Measurements from ENCODE around the gene DNAH3.
"Not testable (repeated sequence)": the region's sequence is repeated elsewhere in the genome, so short reads cannot be mapped to it uniquely, and the experiment has no call there.

DNAH3 gene

DNA sequence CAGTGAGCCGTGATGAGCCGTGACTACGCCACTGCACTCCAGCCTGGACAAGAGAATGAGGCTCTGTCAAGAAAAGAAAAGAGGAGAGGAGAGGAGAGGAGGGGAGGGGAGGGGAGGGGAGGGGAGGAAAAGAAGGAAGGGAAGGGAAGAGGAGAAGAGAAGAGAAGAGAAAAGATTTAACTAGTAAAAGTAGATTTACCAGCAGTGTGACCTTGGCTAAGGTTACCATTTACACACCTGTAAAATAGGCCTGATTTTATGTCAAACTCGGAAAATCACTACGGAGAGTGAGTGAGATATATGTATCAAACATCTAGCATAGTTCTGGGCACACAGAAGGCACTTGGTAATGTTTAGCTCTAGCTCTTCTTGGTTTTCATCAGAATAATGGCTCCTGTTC lies 140.8 kb downstream of the DNAH3 start:
- no peak for DNase-seq (ENCODE audit: low read depth in 3 of 3)

DNA sequence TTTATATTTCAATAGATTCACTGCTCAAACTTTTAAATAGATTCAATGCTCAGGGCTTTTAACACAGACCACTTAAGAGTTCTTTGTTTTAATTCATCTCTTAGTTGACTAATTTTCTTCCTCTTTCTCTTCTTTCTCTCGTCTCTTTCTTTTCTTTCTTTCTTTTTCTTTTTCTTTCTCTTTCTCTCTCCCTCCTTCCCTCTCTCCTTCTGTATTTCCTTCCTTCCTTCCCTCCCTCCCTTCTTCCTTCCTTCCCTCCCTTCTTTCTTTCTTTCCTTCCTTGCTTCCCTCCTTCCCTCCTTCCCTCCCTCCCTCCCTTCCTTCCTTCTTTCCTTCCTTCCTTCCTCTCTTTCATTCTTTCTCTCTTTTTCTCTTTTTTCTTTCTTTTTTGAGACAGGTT lies 145.6 kb downstream of the DNAH3 start:
- no peak for DNase-seq (ENCODE audit: low read depth in 3 of 3)

DNA sequence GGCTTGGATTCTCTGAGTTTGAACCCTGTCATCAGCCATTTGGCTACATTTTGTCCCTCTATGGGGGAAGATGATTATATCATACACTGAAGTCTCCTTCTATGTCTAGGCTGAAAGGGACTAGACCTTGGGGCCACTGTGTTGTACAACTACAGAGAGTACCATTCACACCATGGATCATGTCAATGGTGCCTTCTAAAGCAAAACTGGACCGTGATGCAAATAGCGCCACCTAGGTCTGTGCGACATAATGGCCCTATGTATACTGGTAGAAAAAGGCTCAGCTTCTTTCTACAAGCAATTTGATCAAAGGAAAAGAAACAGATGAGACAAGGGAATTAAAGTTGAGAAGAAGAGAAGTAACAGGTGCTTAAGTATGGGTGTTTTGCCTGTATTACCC lies 149.4 kb downstream of the DNAH3 start:
- no peak for DNase-seq (ENCODE audit: low read depth in 3 of 3)

- no peak for DNase-seq (ENCODE audit: low read depth in 3 of 3)
These were observed 153.5 kb downstream of the DNAH3 start for GRCh38 chr16:20997147-20997546.

DNA sequence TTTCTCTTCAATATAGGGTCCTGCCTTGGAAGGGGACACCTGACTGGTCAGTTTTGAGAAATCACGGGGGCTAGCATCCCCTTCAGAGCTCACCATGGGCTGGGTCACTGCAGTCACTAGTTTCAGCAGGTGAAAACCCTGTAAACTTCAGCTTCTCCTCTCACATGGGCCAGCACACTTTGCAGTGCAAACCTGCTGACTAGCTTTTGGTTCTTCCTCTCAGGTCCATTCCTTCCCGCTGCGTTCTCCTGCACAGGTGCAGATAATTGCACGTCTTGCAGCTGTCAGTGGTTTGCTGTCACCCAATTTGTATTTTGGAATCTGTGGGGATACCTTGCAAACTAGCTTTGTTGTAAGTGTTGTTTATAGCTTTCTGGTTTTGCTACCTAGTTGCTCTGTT lies 154.9 kb downstream of the DNAH3 start:
- no peak for DNase-seq (ENCODE audit: low read depth in 3 of 3)

DNA sequence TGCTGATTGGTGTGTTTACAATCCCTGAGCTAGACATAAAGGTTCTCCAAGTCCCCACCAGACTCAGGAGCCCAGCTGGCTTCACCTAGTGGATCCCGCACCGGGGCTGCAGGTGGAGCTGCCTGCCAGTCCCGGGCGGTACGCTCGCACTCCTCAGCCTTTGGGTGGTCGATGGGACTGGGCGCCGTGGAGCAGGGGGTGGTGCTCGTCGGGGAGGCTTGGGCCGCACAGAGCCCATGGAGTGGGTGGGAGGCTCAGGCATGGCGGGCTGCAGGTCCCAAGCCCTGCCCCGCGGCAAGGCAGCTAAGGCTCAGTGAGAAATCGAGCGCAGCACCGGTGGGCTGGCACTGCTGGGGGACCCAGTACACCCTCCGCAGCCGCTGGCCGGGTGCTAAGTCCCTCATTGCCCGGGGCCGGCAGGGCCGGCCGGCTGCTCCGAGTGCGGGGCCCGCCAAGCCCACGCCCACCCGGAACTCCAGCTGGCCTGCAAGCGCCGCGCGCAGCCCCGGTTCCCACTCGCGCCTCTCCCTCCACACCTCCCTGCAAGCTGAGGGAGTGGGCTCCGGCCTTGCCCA lies 161.1 kb downstream of the DNAH3 start:
- not testable (repeated sequence) for DNase-seq (ENCODE audit: low read depth in 3 of 3)

GRCh38 chr16:20987049-20987448 lies 163.6 kb downstream of the DNAH3 start:
- DNase-seq (ENCODE audit: low read depth in 3 of 3): no peak

DNA sequence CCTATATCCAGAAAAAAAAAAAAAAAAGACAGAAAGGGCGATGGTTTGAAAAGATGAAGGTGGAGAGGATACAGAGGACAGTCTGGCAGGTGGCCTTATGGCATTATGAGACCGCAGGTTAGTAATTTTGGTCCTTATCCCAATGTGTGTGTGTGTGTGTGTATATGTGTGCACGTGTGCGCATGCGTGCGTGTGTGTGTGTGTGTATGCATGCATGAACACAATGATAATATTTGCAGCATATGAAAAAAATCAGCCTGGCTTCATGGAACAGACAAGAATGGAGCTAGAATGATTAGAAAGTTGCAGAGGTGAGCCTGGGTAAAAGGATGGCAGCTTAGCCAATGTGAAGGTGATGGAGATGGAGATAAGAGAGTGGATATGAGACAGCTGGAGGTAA lies 166.6 kb downstream of the DNAH3 start:
- no peak for DNase-seq (ENCODE audit: low read depth in 3 of 3)

DNA sequence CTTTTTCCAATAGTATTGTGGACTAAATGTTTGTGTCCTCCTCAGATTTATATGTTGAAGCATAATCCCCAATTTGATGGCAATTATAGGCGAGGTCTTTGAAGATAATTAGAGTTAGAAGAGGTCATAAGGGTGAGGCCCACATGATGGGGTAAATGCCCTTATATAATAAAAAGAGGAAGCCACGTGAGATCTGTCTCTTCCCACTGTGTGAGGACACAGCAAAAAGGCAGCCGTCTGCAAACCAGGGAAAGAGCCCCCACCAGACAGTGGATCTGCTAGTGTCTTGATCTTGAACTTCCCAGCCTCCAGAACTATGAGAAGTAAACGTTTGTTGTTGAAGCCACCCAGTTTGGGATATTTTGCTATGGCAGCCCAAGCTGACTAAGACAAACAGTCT lies 174.1 kb downstream of the DNAH3 start:
- no peak for DNase-seq (ENCODE audit: low read depth in 3 of 3)

- not testable (repeated sequence) for DNase-seq (ENCODE audit: low read depth in 3 of 3)
These were observed 177.4 kb downstream of the DNAH3 start for GRCh38 chr16:20973201-20973600.

DNA sequence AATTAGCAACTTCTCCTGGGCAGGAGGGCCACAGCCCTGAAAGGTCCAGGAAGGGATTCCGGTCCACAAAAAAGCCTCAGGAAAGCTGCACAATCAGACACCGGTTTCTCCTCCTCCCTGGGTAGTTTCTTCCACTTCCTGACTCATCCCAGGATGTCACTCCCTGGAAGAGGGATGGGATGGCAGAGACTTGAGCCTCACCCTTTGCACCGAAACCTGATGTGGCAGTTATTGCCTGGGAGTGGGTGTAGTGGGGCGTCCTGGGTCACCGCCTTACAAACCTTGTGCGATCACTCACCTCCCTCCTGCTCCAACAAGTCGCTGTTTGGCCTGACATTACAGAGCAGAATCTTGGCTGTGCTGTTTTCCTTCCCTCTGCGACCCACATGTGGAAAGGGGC lies 179.2 kb downstream of the DNAH3 start:
- no peak for DNase-seq (ENCODE audit: low read depth in 3 of 3)

DNA sequence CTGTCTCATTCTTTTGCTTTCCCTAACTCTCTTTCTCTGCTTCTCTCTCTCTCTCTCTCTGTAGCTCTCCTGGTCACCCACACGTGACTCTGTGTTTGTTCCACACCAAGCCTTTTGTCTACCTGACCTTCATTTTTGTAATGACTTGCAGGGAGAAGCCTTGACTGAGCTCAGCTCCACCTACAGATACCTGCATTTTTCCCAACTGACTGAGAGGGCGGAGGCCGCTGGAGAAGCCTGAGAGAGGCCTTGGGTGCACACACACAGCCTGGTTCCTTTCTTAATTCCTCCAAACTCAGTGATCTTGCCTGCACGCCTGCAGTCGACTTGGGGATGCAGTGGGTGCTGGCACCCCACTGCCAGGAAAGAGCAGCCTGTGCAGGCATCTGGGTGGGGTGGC lies 181.3 kb downstream of the DNAH3 start:
- DNase-seq (ENCODE audit: low read depth in 3 of 3): no peak

- DNase-seq (ENCODE audit: low read depth in 3 of 3): no peak
These were observed 181.9 kb downstream of the DNAH3 start for GRCh38 chr16:20968765-20969164.

- no peak for DNase-seq (ENCODE audit: low read depth in 3 of 3)
These were observed 189.7 kb downstream of the DNAH3 start for GRCh38 chr16:20960899-20961298.

GRCh38 chr16:20957153-20957552 lies 193.5 kb downstream of the DNAH3 start:
- DNase-seq (ENCODE audit: low read depth in 3 of 3): no peak

DNA sequence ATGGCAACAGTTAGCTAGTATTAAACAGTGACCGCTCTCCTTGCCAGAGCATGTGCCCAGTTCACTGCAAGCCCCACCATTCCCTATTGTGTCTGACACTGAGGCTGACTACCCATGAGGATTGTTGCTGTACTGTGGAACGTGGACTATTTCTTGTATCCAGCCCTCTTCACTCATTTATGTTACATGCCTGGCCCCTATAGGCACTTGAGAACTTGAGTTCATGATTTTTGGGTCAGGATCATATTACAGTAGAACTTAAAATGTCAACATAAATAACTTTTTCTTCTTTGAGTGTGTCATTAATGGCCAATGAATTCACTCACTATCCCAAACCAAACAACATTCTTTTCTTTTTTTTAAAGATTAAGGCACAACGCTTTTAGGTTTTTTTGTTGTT lies 194.3 kb downstream of the DNAH3 start:
- DNase-seq (ENCODE audit: low read depth in 3 of 3): no peak

- no peak for DNase-seq (ENCODE audit: low read depth in 3 of 3)
These were observed 196.1 kb downstream of the DNAH3 start for GRCh38 chr16:20954574-20954973.

DNA sequence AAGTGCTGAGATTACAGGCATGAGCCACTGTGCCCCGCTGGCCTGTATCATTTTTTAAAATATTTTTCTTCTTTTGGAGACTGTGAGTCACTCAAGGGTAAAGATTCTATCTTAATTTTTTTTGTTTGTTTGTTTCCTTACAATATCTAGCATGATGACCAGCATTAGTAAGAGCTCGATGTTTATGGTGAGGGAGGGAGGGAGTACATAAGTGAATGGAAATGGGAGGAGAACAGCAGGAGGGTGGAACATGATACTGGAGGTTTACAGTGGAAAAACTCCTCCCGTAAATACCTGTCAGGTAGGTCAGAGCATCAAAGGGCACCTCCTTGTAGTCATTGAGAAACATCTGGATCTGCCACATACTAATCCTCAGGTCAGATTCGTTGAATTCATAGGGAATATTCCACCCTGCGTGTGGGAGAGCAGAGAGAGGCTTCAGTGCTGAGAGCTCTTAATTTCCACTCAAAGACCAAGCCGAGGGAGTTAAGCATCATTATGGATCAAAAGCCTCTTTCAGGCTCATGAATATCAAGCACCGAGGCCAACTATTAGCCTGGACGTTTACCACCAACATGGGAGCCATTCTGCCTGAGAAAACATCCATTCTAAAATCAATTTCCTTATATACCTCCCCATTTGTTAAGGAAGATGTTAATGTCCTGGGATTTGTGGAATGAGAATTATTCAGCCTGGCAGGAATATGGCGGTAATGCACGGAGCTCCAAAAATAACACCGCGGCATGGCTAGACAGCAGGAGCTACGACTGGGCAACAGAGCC lies 198.3 kb downstream of the DNAH3 start:
- DNase-seq (ENCODE audit: low read depth in 3 of 3): no peak

DNA sequence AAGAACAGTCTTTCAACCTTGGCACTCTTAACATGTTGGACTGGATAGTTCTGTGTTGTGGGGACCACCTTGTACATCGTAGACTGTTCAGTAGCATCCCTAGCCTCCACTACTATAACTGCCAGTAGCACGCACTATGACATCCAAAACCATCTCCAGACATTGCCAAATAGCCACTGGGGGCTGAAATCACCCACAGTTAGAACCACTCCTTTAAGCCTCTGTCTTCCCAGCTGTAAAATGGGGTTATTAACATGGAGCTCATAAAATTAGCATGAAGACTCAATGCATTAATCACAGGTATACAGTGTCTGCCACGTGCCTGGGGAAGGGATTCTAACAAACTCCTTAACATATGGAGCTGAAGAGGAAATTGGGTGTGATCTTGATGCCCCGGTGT lies 200.4 kb downstream of the DNAH3 start:
- DNase-seq (ENCODE audit: low read depth in 3 of 3): no peak

GRCh38 chr16:20949660-20950059 lies 201.0 kb downstream of the DNAH3 start:
- DNase-seq (ENCODE audit: low read depth in 3 of 3): no peak

DNA sequence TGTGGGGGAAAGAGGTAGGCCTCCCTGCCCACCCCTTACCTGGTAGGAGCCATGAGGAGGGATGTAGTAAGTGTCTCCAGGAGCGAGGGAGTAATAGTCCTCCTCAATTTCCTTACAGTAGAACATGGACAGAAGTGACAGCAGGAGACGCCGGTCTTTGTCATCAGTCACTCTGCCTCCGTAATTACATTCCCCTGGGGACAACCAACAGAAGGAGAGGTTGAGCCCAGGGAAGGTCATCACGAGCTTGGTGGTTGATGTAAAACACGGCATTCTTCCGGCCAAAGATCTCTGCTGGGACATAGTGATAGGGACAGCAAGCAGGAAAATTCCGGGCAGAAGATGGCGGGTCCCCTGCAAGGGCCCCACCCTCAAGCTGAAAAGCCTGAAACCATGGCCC lies 202.2 kb downstream of the DNAH3 start:
- no peak for DNase-seq (ENCODE audit: low read depth in 3 of 3)

GRCh38 chr16:20946015-20946629 lies 204.5 kb downstream of the DNAH3 start:
- DNase-seq (ENCODE audit: low read depth in 3 of 3): no peak

- not testable (repeated sequence) for DNase-seq (ENCODE audit: low read depth in 3 of 3)
These were observed 205.1 kb downstream of the DNAH3 start for GRCh38 chr16:20945575-20945875.
